WTC11 (cell line): ENCODE measurements around the gene PMP22. TPM values are rescaled to one million over a fixed set of nuclear protein-coding genes. Genes with fewer than 3 reads are reported as not detected.

Experiments used
- ATAC-seq: fragments of 200-7000 bp; cut with Tn5 transposase; 2 replicates; pipeline ENCODE4 v1.10.0; 2021; ENCODE audit warnings: mild to moderate bottlenecking, moderate library complexity
- CTCF ChIA-PET: fragments of 300-600 bp; sonication (Branson Sonifier 250); formaldehyde crosslinking; loops from one replicate; lab custom pipeline; 2021; ENCODE audit warnings: antibody characterized with exemption; lab: Charles Lee
- POLR2A ChIA-PET: fragments of 350-600 bp; sonication (Branson Sonifier 250); formaldehyde crosslinking; loops from one replicate; lab custom pipeline; 2021; ENCODE audit warnings: antibody characterized with exemption; lab: Charles Lee
- DNase-seq: peaks from one replicate; pipeline ENCODE4 v3.0.0; 2021; ENCODE audit warnings: low spot score
- H3K27ac Mint-ChIP-seq: 2 replicates; pipeline ENCODE4 v1.8.0; 2021; ENCODE audit warnings: mixed read lengths
- H3K27me3 Mint-ChIP-seq: 2 replicates; pipeline ENCODE4 v1.8.0; 2021; ENCODE audit warnings: low read depth, mild to moderate bottlenecking, moderate library complexity, mixed read lengths
- H3K36me3 Mint-ChIP-seq: 2 replicates; pipeline ENCODE4 v1.8.0; 2021; ENCODE audit warnings: mixed read lengths
- H3K4me1 Mint-ChIP-seq: 2 replicates; pipeline ENCODE4 v1.8.0; 2022; ENCODE audit warnings: mixed read lengths
- H3K4me3 Mint-ChIP-seq: 2 replicates; pipeline ENCODE4 v1.8.0; 2021; ENCODE audit warnings: mild to moderate bottlenecking, moderate library complexity, mixed read lengths
- H3K9me3 Mint-ChIP-seq: 2 replicates; pipeline ENCODE4 v1.8.0; 2021; ENCODE audit warnings: mixed read lengths
- ARID4B ChIP-seq: sonication (generic); formaldehyde crosslinking; IDR thresholded peaks from 2 replicates; pipeline ENCODE4 v1.8.0; 2023; ENCODE audit warnings: missing genetic modification reagents, mild to moderate bottlenecking, borderline replicate concordance
- CREB1 ChIP-seq: sonication (generic); formaldehyde crosslinking; IDR thresholded peaks from 2 replicates; pipeline ENCODE4 v1.8.0; 2023; ENCODE audit warnings: mild to moderate bottlenecking, missing genetic modification reagents
- E2F1 ChIP-seq: sonication (generic); formaldehyde crosslinking; IDR thresholded peaks from 2 replicates; pipeline ENCODE4 v1.8.0; 2022; ENCODE audit warnings: mild to moderate bottlenecking, missing genetic modification reagents
- GABPB1 ChIP-seq: sonication (generic); formaldehyde crosslinking; IDR thresholded peaks from 2 replicates; pipeline ENCODE4 v1.8.1; 2023; ENCODE audit warnings: mild to moderate bottlenecking, missing genetic modification reagents
- JAZF1 ChIP-seq: fragments of 250-450 bp; sonication (Bioruptor Pico); IDR thresholded peaks from 2 replicates; pipeline ENCODE4 v1.9.0; 2021; ENCODE audit warnings: moderate library complexity, mild to moderate bottlenecking, inconsistent platforms
- NR3C1 ChIP-seq: sonication (generic); formaldehyde crosslinking; conservative IDR thresholded peaks from 2 replicates; pipeline ENCODE4 v1.8.1; 2023; ENCODE audit warnings: low read depth, mild to moderate bottlenecking, missing genetic modification reagents
- OVOL2 ChIP-seq: fragments of 250-450 bp; sonication (Bioruptor Pico); IDR thresholded peaks from 2 replicates; pipeline ENCODE4 v1.9.0; 2021; ENCODE audit warnings: mild to moderate bottlenecking, borderline replicate concordance
- PREB ChIP-seq: sonication (generic); formaldehyde crosslinking; IDR thresholded peaks from 2 replicates; pipeline ENCODE4 v1.8.1; 2022; ENCODE audit warnings: mild to moderate bottlenecking, missing genetic modification reagents, moderate library complexity, borderline replicate concordance
- RELA ChIP-seq: sonication (generic); formaldehyde crosslinking; IDR thresholded peaks from 2 replicates; pipeline ENCODE4 v1.8.1; 2022; ENCODE audit warnings: missing genetic modification reagents, mild to moderate bottlenecking, borderline replicate concordance
- ZBTB43 ChIP-seq: sonication (generic); formaldehyde crosslinking; IDR thresholded peaks from 2 replicates; pipeline ENCODE4 v1.8.1; 2023; ENCODE audit warnings: mild to moderate bottlenecking, missing genetic modification reagents
- ZNF281 ChIP-seq: sonication (generic); formaldehyde crosslinking; IDR thresholded peaks from 2 replicates; pipeline ENCODE4 v1.8.0; 2023; ENCODE audit warnings: mild to moderate bottlenecking, missing genetic modification reagents
- ZNF671 ChIP-seq: fragments of 250-450 bp; sonication (Bioruptor Pico); IDR thresholded peaks from 2 replicates; pipeline ENCODE4 v1.8.0; 2021; ENCODE audit warnings: mild to moderate bottlenecking
- total RNA-seq: library from RNA; stranded (reverse); gene quantifications from 3 replicates; pipeline ENCODE4 v1.2.3, GENCODE V29; 2021

Gene PMP22
- total RNA-seq, 1 experiment from 2014 or later: 3.0 TPM

- ChIA-PET POLR2A (no interaction called here), CTCF (no interaction called here)
- no peaks in the 10 kb centered on the region for H3K9me3 Mint-ChIP-seq
- H3K4me1 Mint-ChIP-seq: peaks cover 2% of the 10 kb centered on the region; the same call in 1 of the 2 replicates
- DNase-seq (no peak), ATAC-seq (no peak)
- TF ChIP-seq ZBTB43 (CRISPR knock-in tag) (no peak), E2F1 (CRISPR knock-in tag) (no peak), ZNF281 (CRISPR knock-in tag) (no peak), GABPB1 (CRISPR knock-in tag) (no peak), ZNF671 (CRISPR knock-in tag) (no peak), PREB (no peak), RELA (CRISPR knock-in tag) (no peak), ARID4B (CRISPR knock-in tag) (no peak), NR3C1 (CRISPR knock-in tag) (no peak), OVOL2 (CRISPR knock-in tag) (no peak)
- no peak overlapping the region for H3K4me3 Mint-ChIP-seq
- H3K27ac Mint-ChIP-seq: no peak overlapping the region
- no peaks in the 10 kb centered on the region for H3K36me3 Mint-ChIP-seq
- no peaks in the 10 kb centered on the region for H3K27me3 Mint-ChIP-seq
These were observed 44.7 kb upstream of the PMP22 start for GRCh38 chr17:15309793-15310192.

- Mint-ChIP-seq H3K4me3 (no peak overlapping the region), H3K27me3 (no peaks in the 10 kb centered on the region), H3K27ac (no peak overlapping the region), H3K36me3 (no peaks in the 10 kb centered on the region), H3K9me3 (no peaks in the 10 kb centered on the region), H3K4me1 (peaks cover 2% of the 10 kb centered on the region; the same call in 1 of the 2 replicates)
- ATAC-seq (no peak), DNase-seq (no peak)
- TF ChIP-seq CREB1 (CRISPR knock-in tag): no peak
- no peak for TF ChIP-seq JAZF1 (CRISPR knock-in tag)
- ChIA-PET POLR2A (no interaction called here), CTCF (no interaction called here)
These were observed 44.1 kb upstream of the PMP22 start for GRCh38 chr17:15309236-15309635.
